GM23338 (cell line): ENCODE data around the gene MBD2. TPM values are rescaled to one million over a fixed set of nuclear protein-coding genes. Genes with fewer than 3 reads are reported as not detected.

Experiments used
- ATAC-seq: fragments of 200-7000 bp; cut with Tn5 transposase; 3 replicates; pipeline ENCODE4 v1.9.1; 2020
- DNase-seq: peaks from one replicate; pipeline ENCODE4 v3.0.0-alpha.2; 2015; ENCODE audit warnings: low spot score
- H2AFZ ChIP-seq: fragments of 200-600 bp; sonication (generic); 2 replicates; pipeline ENCODE4 v1.8.0; 2016; ENCODE audit warnings: antibody characterized with exemption, mild to moderate bottlenecking, moderate library complexity
- H3F3A ChIP-seq: fragments of 200-600 bp; sonication (generic); replicated peaks from 2 replicates; pipeline ENCODE4 v1.8.0; 2017; ENCODE audit warnings: antibody characterized with exemption, mixed run types, low read depth
- H3K27ac ChIP-seq: fragments of 200-600 bp; sonication (generic); 2 replicates; pipeline ENCODE4 v1.6.1; 2016; ENCODE audit warnings: low read depth
- H3K27me3 ChIP-seq: fragments of 200-600 bp; sonication (generic); 2 replicates; pipeline ENCODE4 v1.8.0; 2016; ENCODE audit warnings: mild to moderate bottlenecking, mixed run types, moderate library complexity; ENCODE audit not compliant: insufficient read depth
- H3K36me3 ChIP-seq: fragments of 200-600 bp; sonication (generic); 2 replicates; pipeline ENCODE4 v1.8.0; 2016; ENCODE audit warnings: mild to moderate bottlenecking; ENCODE audit not compliant: insufficient read depth
- H3K4me1 ChIP-seq: fragments of 200-600 bp; sonication (generic); 2 replicates; pipeline ENCODE4 v1.8.0; 2016; ENCODE audit warnings: mild to moderate bottlenecking, moderate library complexity; ENCODE audit not compliant: insufficient read depth
- H3K4me2 ChIP-seq: fragments of 200-600 bp; sonication (generic); 2 replicates; pipeline ENCODE4 v1.7.1; 2017; ENCODE audit warnings: mixed run types
- H3K4me3 ChIP-seq: fragments of 200-600 bp; sonication (generic); 2 replicates; pipeline ENCODE4 v1.6.1; 2016; ENCODE audit warnings: mixed run types
- H3K79me2 ChIP-seq: fragments of 200-600 bp; sonication (generic); replicated peaks from 2 replicates; pipeline ENCODE4 v1.8.0; 2017; ENCODE audit warnings: mild to moderate bottlenecking; ENCODE audit not compliant: insufficient read depth
- H3K9me2 ChIP-seq: fragments of 200-600 bp; sonication (generic); 2 replicates; pipeline ENCODE4 v1.8.0; 2017; ENCODE audit not compliant: insufficient read depth
- H4K20me1 ChIP-seq: fragments of 200-600 bp; sonication (generic); replicated peaks from 2 replicates; pipeline ENCODE4 v1.8.0; 2017; ENCODE audit warnings: mild to moderate bottlenecking; ENCODE audit not compliant: insufficient read depth
- H3K27ac Mint-ChIP-seq: 2 replicates; pipeline ENCODE4 v1.8.0; 2020; ENCODE audit warnings: inconsistent platforms, mild to moderate bottlenecking, moderate library complexity, mixed read lengths
- H3K27me3 Mint-ChIP-seq: 3 replicates; pipeline ENCODE4 v1.8.0; 2022; ENCODE audit warnings: low read depth, mild to moderate bottlenecking, moderate library complexity, mixed read lengths, inconsistent platforms; ENCODE audit not compliant: insufficient read depth, poor library complexity
- H3K36me3 Mint-ChIP-seq: 3 replicates; pipeline ENCODE4 v1.8.0; 2021; ENCODE audit warnings: low read depth, mild to moderate bottlenecking, inconsistent platforms, moderate library complexity, mixed read lengths
- H3K4me1 Mint-ChIP-seq: 3 replicates; pipeline ENCODE4 v1.8.0; 2020; ENCODE audit warnings: mild to moderate bottlenecking, inconsistent platforms, mixed read lengths
- H3K4me3 Mint-ChIP-seq: 3 replicates; pipeline ENCODE4 v1.8.0; 2021; ENCODE audit warnings: moderate library complexity, mild to moderate bottlenecking, inconsistent platforms, mixed read lengths
- H3K9me3 Mint-ChIP-seq: 3 replicates; pipeline ENCODE4 v1.8.0; 2020; ENCODE audit warnings: moderate library complexity, mild to moderate bottlenecking, inconsistent platforms, mixed read lengths
- CREB1 ChIP-seq: fragments of 250-450 bp; sonication (Bioruptor Pico); IDR thresholded peaks from 2 replicates; pipeline ENCODE4 v1.5.0; 2020; ENCODE audit warnings: low read depth, mild to moderate bottlenecking, moderate library complexity
- EZH2 ChIP-seq: fragments of 200-600 bp; sonication (generic); IDR thresholded peaks from one replicate; pipeline ENCODE4 v1.8.0; 2017; ENCODE audit warnings: antibody characterized with exemption, mild to moderate bottlenecking, low read depth; ENCODE audit not compliant: unreplicated experiment
- EZH2phosphoT487 ChIP-seq: fragments of 200-600 bp; sonication (generic); IDR thresholded peaks from one replicate; pipeline ENCODE4 v1.8.1; 2018; ENCODE audit warnings: antibody characterized with exemption; ENCODE audit not compliant: unreplicated experiment
- JUNB ChIP-seq: IDR thresholded peaks from one replicate; pipeline ENCODE4 v1.6.1; 2016; ENCODE audit warnings: antibody characterized with exemption; ENCODE audit not compliant: unreplicated experiment
- NANOG ChIP-seq: IDR thresholded peaks from 2 replicates; pipeline ENCODE4 v1.6.1; 2016; ENCODE audit warnings: antibody characterized with exemption, borderline replicate concordance
- POLR2AphosphoS5 ChIP-seq: IDR thresholded peaks from 2 replicates; pipeline ENCODE4 v1.6.1; 2016; ENCODE audit warnings: antibody characterized with exemption, low read depth
- STAT1 ChIP-seq: IDR thresholded peaks from one replicate; pipeline ENCODE4 v1.6.1; 2016; ENCODE audit warnings: antibody characterized with exemption; ENCODE audit not compliant: unreplicated experiment
- ZNF114 ChIP-seq: fragments of 250-450 bp; sonication (Bioruptor Pico); IDR thresholded peaks from 2 replicates; pipeline ENCODE4 v1.5.0; 2020; ENCODE audit warnings: mild to moderate bottlenecking, moderate library complexity
- ZNF331 ChIP-seq: fragments of 250-450 bp; sonication (Bioruptor Pico); IDR thresholded peaks from 2 replicates; pipeline ENCODE4 v1.5.0; 2020; ENCODE audit warnings: low read depth, mild to moderate bottlenecking, moderate library complexity
- polyA plus RNA-seq: library from polyadenylated mRNA; unstranded; fragments of >200 nt; fragmentation: Nextera tagmentation; extraction: Ambion mirVana; gene quantifications from 2 replicates; pipeline ENCODE4 v1.2.1, GENCODE V29; 2016
- total RNA-seq: library from RNA; depleted of rRNA; stranded (reverse); fragments of >200 nt; shearing (Covaris generic); gene quantifications from 2 replicates; pipeline ENCODE4 v1.2.3, GENCODE V29; 2014
- TF ChIP-seq, protein P1 (sequence below): IDR thresholded peaks from one replicate; pipeline ENCODE4 v1.6.1; 2018; ENCODE audit warnings: antibody characterized with exemption; ENCODE audit not compliant: unreplicated experiment
- TF ChIP-seq, protein P2 (sequence below): IDR thresholded peaks from 2 replicates; pipeline ENCODE4 v1.6.1; 2016; ENCODE audit warnings: antibody characterized with exemption
- TF ChIP-seq, protein P3 (sequence below), 2 experiments: fragments of 200-600 bp in 1 of 2; sonication (generic) in 1 of 2; conservative IDR thresholded peaks; 2 replicates each; pipeline versions ENCODE4 v1.5.1 to v1.6.1; 2016 to 2017; ENCODE audit warnings: antibody characterized with exemption in 2 of 2, low read depth in 2 of 2, mild to moderate bottlenecking in 2 of 2, moderate library complexity in 1 of 2

The MBD2 gene
- total and polyA plus RNA-seq, 2 experiments from 2014 or later = 11.2 to 39.2 TPM

DNA sequence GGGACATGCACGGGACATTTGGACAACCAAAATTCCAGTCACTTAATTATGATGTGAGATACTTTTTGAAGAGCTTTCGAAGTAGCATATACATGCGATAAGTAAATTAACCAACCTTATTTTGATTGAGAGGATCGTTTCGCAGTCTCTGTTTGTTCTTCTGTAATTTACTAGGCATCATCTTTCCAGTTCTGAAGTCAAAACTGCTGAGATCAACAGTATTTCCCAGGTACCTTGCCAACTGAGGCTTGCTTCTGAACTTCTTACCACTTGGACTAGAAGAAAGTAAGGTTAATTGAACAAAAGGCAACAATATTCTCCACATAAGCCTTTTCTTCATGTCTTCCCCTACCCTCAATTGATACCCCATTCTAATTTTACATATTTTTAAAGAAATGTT lies 19.6 kb downstream of the MBD2 start (continued):
- TF ChIP-seq, protein P1, sequence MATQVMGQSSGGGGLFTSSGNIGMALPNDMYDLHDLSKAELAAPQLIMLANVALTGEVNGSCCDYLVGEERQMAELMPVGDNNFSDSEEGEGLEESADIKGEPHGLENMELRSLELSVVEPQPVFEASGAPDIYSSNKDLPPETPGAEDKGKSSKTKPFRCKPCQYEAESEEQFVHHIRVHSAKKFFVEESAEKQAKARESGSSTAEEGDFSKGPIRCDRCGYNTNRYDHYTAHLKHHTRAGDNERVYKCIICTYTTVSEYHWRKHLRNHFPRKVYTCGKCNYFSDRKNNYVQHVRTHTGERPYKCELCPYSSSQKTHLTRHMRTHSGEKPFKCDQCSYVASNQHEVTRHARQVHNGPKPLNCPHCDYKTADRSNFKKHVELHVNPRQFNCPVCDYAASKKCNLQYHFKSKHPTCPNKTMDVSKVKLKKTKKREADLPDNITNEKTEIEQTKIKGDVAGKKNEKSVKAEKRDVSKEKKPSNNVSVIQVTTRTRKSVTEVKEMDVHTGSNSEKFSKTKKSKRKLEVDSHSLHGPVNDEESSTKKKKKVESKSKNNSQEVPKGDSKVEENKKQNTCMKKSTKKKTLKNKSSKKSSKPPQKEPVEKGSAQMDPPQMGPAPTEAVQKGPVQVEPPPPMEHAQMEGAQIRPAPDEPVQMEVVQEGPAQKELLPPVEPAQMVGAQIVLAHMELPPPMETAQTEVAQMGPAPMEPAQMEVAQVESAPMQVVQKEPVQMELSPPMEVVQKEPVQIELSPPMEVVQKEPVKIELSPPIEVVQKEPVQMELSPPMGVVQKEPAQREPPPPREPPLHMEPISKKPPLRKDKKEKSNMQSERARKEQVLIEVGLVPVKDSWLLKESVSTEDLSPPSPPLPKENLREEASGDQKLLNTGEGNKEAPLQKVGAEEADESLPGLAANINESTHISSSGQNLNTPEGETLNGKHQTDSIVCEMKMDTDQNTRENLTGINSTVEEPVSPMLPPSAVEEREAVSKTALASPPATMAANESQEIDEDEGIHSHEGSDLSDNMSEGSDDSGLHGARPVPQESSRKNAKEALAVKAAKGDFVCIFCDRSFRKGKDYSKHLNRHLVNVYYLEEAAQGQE = no peak
- TF ChIP-seq, protein P2, sequence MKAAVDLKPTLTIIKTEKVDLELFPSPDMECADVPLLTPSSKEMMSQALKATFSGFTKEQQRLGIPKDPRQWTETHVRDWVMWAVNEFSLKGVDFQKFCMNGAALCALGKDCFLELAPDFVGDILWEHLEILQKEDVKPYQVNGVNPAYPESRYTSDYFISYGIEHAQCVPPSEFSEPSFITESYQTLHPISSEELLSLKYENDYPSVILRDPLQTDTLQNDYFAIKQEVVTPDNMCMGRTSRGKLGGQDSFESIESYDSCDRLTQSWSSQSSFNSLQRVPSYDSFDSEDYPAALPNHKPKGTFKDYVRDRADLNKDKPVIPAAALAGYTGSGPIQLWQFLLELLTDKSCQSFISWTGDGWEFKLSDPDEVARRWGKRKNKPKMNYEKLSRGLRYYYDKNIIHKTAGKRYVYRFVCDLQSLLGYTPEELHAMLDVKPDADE = no peak
- TF ChIP-seq ZNF114 (no peak), ZNF331 (no peak), JUNB (no peak), POLR2AphosphoS5 (no peak), CREB1 (CRISPR knock-in tag) (no peak)
- TF ChIP-seq, protein P3, sequence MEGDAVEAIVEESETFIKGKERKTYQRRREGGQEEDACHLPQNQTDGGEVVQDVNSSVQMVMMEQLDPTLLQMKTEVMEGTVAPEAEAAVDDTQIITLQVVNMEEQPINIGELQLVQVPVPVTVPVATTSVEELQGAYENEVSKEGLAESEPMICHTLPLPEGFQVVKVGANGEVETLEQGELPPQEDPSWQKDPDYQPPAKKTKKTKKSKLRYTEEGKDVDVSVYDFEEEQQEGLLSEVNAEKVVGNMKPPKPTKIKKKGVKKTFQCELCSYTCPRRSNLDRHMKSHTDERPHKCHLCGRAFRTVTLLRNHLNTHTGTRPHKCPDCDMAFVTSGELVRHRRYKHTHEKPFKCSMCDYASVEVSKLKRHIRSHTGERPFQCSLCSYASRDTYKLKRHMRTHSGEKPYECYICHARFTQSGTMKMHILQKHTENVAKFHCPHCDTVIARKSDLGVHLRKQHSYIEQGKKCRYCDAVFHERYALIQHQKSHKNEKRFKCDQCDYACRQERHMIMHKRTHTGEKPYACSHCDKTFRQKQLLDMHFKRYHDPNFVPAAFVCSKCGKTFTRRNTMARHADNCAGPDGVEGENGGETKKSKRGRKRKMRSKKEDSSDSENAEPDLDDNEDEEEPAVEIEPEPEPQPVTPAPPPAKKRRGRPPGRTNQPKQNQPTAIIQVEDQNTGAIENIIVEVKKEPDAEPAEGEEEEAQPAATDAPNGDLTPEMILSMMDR (conservative IDR thresholded peaks at IDR 0.05; ENCODE audit: low read depth in 2 of 2) = no peak

DNA sequence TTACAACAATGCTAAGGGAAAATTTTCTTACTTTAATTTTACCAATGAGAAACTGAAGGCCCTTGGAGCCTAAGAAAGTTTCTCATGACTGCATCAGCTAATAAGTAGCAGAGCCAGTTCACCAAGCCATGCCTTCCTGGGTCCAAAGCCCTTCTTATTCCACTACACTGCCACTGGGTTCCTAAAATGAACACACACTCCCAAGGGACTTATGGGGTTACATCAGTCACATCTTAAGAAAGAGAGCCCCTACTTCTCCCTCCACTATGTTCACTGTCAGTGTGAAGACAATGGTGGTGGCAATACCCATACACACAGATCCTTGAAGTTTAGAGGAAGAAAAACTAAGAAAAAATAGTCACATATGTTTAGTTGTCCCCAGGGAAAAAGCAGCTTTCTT lies 20.6 kb downstream of the MBD2 start:
- peaks cover 28% of the 10 kb centered on the region for H3K36me3 Mint-ChIP-seq
- Histone ChIP-seq H3K4me3 (no peak overlapping the region), H3K79me2 (peaks cover 59% of the 10 kb centered on the region), H3K4me1 (no peaks in the 10 kb centered on the region; the same call in 1 of the 2 replicates), H4K20me1 (peaks cover 28% of the 10 kb centered on the region), H3K9me2 (no peaks in the 10 kb centered on the region), H3K36me3 (peaks cover 16% of the 10 kb centered on the region), H3K4me2 (no peak overlapping the region), H2AFZ (no peak overlapping the region), H3F3A (no peaks in the 10 kb centered on the region), H3K27me3 (no peaks in the 10 kb centered on the region), H3K27ac (no peak overlapping the region)
- DNase-seq = no peak
- no peaks in the 10 kb centered on the region for H3K27me3 Mint-ChIP-seq
- no peak overlapping the region for H3K4me3 Mint-ChIP-seq
- no peak for ATAC-seq
- H3K27ac Mint-ChIP-seq = no peak overlapping the region
- peaks cover 6% of the 10 kb centered on the region; the same call in 2 of the 3 replicates for H3K4me1 Mint-ChIP-seq
- H3K9me3 Mint-ChIP-seq = no peaks in the 10 kb centered on the region
- TF ChIP-seq, protein P1 = no peak
- no peak for TF ChIP-seq POLR2AphosphoS5
- TF ChIP-seq JUNB = no peak
- TF ChIP-seq NANOG = no peak
- no peak for TF ChIP-seq ZNF331
- TF ChIP-seq, protein P3 (conservative IDR thresholded peaks at IDR 0.05; ENCODE audit: low read depth in 2 of 2) = no peak
- TF ChIP-seq CREB1 (CRISPR knock-in tag) = no peak
- no peak for TF ChIP-seq ZNF114
- TF ChIP-seq STAT1 = no peak
- TF ChIP-seq, protein P2 = no peak
- no peak for TF ChIP-seq EZH2
- TF ChIP-seq EZH2phosphoT487 = no peak
